Hindlimb muscle (tissue), 1 donor: ENCODE results near the gene PTPRU. TPM values are rescaled to one million over a fixed set of nuclear protein-coding genes. Genes with fewer than 3 reads are reported as not detected.

Experiments
- DNase-seq: peaks from one replicate; pipeline ENCODE4 v3.0.0-alpha.2; 2013
- polyA plus RNA-seq: library from polyadenylated mRNA; unstranded; fragments of 120-200 nt; gene quantifications from one replicate; pipeline ENCODE4 v1.2.1, GENCODE V29; 2013; ENCODE audit not compliant: insufficient read length

The PTPRU gene
- polyA plus RNA-seq, 1 donor, result 25.4 TPM

DNA sequence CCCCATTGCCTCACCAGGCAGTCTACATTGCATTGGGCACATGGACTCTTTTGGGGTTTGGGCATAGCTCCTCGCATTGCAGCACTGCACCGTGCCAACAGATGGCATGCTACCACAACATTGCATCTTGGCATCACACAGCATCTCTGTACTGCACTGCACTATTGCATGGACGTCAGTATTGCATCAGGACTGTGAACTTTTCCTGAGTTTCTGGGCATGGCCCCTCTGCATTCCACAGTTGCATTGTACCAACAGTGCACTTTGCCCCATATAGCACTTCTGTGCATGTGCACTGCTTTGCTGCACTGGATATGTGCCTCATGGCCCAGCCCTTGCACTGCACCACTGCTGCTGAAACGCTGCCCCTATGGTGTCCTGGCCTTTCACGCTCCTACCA is 9.6 kb downstream of the PTPRU start:
- no peak for DNase-seq

DNA sequence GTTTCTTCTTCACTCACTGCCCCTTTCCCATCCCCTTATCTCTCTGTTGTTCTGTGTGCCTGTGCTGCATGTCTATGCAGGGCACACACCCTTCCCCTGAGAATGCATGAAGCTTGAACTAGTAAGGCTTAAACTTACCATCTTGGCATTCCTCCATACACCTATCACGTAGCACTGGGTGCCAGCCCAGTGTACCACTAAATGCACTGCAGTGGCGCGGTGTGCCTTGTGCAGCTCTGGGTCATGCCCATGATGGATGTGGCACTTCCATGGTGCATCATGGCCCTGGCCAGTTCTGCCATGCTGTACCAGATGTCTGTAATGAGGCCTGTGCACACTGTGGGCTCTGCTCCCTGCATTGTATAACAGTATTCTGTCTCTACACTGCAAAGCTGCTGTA is 10.7 kb downstream of the PTPRU start:
- no peak for DNase-seq

DNA sequence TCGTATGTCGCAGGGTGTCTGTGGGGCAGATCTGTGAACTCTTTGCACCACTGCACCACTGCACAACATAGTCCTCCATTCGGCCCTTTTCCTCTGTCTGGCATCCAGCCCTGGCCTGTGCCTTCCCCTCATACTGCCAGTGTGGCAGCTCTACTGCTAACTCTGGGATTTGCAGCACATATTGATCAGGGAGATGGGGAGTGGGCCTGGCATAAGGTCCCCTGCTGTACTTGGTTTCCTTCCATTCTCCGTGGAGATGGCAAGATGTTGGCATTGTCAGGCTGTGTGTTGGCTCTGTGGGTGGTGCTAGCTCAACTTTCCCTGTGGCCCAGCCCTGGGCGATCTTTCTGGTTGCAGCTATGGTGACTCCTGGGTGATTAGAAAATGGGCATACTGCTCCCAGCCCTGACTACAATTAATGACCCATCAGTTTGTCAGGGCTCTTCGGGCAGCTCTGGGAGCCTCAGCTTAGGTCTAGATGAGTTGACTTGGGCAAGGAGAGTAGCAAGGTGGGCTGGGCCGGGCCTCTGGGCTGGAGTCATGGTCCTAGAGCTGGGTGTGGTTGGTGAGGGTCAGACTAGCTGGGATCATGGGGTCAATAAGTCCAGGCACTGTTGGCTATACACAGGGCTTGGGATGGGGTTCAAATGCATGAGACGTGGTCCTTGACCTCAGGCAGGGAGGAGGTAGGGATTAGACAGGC is 11.4 kb downstream of the PTPRU start:
- no peak for DNase-seq

DNA sequence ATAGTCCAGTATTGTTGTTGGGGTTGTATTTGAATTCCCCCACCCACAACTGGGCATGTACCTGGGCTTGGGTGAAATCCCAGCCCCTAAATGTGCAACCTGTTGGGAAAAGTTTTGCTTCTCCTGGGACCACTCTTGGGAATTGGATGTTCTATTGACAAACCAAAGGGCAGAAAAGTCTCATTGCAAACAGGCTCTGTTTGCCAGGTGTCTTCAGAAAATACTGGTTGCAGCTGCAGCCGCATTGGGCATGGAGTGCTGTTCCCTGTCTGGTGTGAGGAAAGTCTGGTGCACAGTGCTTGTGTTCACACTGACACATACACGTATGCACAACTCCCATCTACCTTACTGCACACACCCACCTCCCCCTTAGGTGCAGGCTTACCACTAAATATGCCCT is 12.1 kb downstream of the PTPRU start:
- DNase-seq, result no peak

- no peak for DNase-seq
Measured at GRCh38 chr1:29249170-29249691, 12.9 kb downstream of the PTPRU start.

- no peak for DNase-seq
Measured at GRCh38 chr1:29249951-29250581, 13.7 kb downstream of the PTPRU start.

DNA sequence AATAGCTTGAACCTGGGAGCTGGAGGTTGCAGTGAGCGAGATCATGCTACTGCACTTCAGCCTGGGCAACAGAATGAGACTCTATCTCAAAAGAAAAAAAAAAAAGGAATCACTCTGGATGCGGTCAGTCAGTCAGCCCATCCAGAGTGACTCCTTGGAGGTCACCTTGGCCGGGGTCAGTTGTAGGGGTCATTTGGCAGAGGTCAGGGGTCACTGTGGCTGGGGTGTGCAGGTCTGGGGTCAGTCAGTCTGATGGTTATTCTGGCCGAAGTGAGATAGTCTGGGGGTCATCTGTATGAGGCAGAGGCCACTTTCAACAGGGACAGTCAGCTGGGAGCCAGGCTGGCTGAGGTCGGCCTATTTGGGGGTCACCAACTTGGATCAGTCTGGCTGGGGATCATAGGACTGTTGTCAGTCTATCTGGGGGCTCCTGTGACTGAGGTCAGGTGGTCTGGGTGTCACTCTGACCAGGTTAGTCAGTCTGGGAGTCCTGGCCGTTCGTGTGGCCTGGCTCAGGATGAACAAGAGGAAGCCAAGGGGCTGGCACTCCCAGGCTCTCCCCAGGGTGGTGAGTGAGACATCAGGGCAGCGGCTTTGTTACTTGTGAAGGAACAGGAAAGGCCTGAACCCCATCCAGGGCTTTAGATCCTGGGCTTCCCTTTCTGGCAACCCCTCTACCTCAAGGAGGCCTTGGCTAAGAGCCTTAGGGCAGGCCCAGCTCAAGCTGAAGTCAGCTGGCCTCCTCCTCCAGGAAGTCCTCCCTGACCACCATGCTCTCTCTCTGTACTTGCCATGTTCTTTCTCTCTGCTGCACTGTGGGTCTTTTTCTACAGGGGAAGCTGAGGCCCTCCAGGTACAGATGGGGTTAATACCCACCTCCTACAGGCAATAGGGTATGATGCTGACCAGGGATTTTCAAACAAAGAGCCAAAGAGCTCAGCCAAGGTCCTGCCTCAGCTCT is 15.1 kb downstream of the PTPRU start:
- DNase-seq, result no peak

GRCh38 chr1:29253180-29253579 is 16.9 kb downstream of the PTPRU start:
- no peak for DNase-seq

DNA sequence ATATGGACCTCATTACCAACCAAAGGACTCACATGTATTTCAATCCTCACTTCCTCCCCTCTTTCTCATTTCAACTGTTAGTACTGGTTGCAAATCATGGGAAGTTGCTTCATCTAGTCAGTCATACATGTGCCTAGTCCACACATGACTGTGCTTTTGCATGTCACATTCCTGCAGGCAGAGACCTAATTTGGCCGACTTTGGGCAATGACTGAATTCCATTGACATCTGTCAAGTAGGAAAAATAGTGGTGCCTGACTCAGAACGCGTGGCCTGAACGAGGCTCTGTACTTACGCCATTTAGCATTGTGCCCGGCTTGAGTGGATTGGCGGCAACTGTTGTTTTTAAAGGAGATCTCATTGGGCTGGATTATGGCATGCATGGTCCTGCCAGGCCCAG is 18.0 kb downstream of the PTPRU start:
- DNase-seq, result no peak

DNA sequence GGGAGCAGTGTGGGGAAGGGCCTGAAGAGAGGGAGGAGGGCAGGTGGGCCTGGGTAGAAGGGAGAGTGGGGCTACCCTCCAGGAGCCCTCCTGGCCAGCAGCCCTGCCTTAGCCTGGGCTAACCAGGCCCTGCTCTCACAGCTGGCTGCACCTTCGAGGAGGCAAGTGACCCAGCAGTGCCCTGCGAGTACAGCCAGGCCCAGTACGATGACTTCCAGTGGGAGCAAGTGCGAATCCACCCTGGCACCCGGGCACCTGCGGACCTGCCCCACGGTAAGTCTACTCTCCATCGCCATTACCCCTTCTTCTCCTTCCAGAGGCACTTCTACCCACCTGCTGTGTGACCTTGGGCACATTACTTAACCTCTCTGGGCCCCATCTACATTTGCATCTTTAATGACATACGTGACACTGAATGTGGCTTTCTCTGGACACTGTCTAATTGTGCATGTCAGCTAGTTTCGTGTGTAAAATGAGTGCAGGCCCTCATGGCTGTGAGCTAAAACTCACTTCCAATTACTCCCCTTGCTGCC is 18.9 kb downstream of the PTPRU start:
- DNase-seq, result no peak

GRCh38 chr1:29256394-29256793 is 20.1 kb downstream of the PTPRU start:
- DNase-seq, result no peak

DNA sequence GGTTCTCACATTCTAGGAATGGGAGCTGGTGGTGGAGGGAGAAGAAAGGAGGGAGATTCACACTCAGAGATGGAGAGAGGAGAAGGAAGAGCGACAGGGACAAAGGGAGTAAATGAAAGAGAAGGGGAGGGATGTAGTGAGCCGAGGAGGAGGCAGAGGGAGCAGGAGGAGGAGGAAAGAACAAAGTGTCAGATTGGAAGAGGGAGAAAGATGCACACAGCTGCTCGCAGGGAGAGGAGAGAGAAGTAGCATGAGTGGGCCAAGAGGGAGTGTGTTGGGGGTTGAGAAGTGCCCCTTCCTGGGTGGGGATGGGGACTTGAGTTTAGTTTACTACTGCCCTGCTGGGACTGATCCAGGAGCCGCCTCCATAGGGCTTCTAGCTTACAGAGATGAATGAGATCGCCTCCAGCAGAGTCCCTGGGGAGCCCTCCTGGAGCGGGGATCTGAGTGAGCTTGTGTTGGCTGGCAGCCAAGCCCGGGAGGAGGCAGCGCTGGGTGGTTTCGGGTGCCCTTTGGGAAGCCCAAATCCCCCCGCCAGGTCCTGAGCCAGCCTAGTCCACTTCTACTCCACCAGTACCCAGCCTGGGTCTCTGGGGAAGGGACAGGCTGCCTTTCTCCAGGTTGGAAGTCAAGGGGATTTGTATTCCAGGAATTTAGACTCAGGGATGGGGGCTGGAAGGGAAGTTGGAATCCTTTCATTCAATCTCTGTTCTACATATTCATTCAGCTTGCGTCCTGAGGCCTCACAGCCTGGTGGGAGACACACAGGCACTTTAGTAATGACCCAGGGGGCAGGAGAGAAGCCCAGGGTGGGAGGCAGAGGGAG is 20.9 kb downstream of the PTPRU start:
- DNase-seq, result no peak

GRCh38 chr1:29258189-29258975 is 22.1 kb downstream of the PTPRU start:
- DNase-seq, result no peak

GRCh38 chr1:29258976-29259801 is 22.9 kb downstream of the PTPRU start:
- DNase-seq, result no peak

DNA sequence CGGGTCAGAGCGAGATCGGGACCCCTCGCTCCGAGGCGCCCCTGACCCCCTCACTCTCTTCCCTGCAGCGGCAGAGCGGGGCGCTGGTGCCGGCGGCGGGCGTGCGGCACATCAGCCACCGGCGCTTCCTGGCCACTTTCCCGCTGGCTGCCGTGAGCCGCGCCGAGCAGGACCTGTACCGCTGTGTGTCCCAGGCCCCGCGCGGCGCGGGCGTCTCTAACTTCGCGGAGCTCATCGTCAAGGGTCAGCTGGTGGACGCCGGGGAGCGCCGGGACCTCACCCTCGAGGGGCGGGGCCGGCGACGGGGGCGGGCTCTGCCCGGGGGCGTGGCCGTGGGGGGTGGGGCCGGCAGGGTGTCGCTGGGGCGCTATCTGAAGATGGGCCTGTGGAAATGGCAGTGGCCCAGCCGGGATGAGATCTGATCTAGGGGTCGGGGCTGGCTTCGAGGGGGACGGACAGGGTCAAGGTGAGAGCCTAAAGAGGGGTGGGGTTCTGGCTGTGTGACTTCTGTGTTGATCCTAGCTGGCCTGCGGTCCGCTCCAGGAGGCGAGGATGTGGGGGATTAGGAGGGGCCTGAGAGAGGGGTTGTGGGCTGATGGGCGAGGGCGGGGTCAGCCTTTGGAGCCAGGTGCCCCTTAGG is 23.6 kb downstream of the PTPRU start:
- DNase-seq, result no peak

DNA sequence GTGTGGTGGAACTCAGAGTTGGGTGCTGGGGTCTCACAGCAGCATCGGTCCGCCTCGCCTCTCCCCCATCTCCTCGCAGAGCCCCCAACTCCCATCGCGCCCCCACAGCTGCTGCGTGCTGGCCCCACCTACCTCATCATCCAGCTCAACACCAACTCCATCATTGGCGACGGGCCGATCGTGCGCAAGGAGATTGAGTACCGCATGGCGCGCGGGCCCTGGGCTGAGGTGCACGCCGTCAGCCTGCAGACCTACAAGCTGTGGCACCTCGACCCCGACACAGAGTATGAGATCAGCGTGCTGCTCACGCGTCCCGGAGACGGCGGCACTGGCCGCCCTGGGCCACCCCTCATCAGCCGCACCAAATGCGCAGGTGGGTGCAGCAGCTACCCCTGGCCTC is 24.2 kb downstream of the PTPRU start:
- DNase-seq, result no peak

- no peak for DNase-seq
Measured at GRCh38 chr1:29264773-29265389, 28.6 kb downstream of the PTPRU start.

- no peak for DNase-seq
Measured at GRCh38 chr1:29266912-29267311, 30.6 kb downstream of the PTPRU start.
